Skeletal muscle satellite cell (primary cell): ENCODE data around the gene CAPN9. TPM values are rescaled to one million over a fixed set of nuclear protein-coding genes. Genes with fewer than 3 reads are reported as not detected.

ENCODE experiments used
- small RNA-seq: library from RNA; depleted of rRNA; stranded (forward); fragments of <200 nt; gene quantifications from one replicate; pipeline ENCODE3, GENCODE V24; 2012

Gene CAPN9

Small RNAs within 50 kb of the gene (small RNA-seq; reads per million reads assigned to genes)
- not detected for gene RNA5SP79
